Stimulated activated CD4-positive, alpha-beta T cell treated with anti-CD3 and anti-CD28 coated beads, Interleukin-2, amount 100 ng/mL, for 4 hours (primary cell): ENCODE data around the gene FUT7.
"Not testable (repeated sequence)": the region's sequence is repeated elsewhere in the genome, so short reads cannot be mapped to it uniquely, and the experiment has no call there.

Experiments used
- DNase-seq: peaks from one replicate; pipeline ENCODE4 v3.0.0-alpha.2; 2020; ENCODE audit warnings: low read depth

The FUT7 gene

GRCh38 chr9:137017791-137018497, 13.9 kb downstream of the FUT7 start:
- DNase-seq = no peak

DNA sequence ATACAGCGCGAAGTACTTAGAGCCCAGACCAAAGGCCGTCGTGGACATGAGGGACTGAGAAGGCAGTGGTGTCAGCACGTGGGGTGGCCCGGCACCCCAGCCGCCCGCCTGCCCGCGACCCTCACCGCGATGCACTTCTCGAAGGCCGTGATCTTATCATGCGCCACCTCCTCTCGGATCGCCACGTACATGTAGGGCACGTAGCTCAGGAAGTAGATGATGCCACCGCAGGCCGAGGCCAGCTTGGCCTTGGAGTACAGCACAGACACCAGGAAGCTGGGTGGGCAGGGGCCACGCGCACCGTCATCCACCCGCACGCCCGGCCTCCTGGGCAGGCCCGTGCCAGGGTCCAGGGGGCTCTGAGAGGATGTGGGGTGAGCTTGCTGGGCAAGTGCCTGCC, 14.8 kb downstream of the FUT7 start:
- no peak for DNase-seq

- no peak for DNase-seq
Observed at GRCh38 chr9:137016436-137016835, 15.5 kb downstream of the FUT7 start.

DNA sequence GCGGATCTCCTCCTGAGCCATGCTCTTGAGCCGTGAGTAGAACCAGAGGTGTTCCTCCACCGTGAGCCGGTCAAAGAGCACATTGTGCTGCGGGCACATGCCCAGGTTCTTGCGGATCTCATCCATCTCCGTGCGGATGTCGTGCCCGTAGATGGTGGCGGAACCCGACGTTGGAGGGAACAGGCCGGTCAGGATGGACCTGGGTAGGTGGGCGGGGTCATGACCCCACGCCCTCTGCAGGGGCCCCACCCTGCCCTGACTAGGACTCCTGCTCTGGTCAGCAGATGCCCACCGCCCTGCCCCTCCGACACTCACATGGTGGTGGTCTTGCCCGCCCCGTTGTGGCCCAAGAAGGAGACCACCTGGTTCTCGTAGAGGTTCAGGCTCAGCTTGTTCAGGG, 15.9 kb downstream of the FUT7 start:
- no peak for DNase-seq

DNA sequence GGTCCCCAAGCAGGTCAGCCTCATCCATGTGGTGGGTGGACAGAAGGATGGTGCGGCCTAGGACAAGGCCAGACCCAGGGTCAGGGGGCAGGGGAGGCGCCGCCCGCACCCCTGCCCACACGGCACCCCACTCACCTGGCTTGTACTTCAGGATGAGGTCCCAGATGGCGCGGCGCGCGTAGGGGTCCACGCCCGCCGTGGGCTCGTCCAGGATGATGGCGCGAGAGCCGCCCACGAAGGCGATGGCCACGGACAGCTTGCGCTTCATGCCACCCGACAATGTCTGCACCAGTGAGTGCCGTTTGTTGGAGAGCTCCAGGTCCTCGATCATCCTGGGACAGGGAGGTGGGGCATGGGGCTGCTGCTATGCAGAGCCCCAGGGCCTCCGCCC, 16.4 kb downstream of the FUT7 start:
- DNase-seq = no peak

DNA sequence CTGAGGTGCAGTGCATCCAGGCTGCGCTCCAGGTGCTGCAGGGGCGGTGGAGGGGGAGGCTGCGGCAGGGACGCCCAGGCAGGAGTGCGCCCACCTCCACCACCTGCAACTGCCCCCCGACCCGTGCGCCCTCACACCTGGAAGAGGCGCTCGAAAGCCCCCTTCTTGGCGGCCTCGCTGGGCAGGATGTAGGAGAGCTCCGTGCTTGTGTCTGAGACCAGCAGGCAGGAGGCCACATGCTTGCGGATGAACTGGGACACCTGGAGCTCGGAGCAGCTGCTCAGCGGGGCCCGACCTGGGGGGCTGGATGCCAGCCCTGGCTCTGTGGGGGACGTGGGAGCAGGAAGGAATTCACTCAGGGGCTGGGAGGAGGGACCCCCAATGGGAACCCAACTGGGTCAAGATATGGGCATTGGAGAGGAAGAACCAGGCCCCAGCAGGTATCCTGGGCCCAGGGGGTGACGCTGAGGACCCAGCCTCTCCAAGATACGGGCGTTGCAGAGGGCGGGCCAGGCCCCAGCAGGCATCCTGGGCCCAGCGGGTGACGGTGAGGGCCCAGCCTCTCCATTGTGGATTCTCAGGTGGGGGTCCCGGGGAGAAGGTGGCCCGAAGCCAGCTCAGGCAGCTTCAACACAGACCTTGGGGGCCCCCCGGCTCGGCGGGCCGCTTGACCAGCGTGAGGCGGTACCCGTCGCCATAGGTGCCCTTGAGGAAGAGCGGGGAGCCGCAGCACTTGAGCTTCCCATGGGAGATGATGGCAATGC, 16.9 kb downstream of the FUT7 start:
- no peak for DNase-seq

- DNase-seq = no peak
Observed at GRCh38 chr9:137014166-137014565, 17.7 kb downstream of the FUT7 start.

DNA sequence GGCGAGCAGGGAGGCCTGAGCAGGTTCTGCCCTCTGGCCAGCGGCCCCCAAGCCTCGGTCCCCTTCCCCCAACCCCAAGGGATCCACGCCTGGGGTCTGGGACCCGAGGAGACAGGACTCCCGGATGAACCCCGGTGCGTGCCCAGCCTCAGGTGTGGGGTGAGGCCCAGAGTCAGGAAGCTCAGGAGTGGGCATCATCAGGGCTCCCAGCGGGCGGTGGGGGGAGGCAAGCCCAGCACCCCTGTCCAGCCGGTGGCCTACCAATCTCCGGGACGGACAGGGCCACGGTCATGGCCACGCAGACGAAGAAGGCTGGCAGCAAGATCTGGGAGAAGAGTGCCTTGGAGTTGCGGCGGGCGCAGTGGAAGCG, 18.3 kb downstream of the FUT7 start:
- DNase-seq = no peak

DNA sequence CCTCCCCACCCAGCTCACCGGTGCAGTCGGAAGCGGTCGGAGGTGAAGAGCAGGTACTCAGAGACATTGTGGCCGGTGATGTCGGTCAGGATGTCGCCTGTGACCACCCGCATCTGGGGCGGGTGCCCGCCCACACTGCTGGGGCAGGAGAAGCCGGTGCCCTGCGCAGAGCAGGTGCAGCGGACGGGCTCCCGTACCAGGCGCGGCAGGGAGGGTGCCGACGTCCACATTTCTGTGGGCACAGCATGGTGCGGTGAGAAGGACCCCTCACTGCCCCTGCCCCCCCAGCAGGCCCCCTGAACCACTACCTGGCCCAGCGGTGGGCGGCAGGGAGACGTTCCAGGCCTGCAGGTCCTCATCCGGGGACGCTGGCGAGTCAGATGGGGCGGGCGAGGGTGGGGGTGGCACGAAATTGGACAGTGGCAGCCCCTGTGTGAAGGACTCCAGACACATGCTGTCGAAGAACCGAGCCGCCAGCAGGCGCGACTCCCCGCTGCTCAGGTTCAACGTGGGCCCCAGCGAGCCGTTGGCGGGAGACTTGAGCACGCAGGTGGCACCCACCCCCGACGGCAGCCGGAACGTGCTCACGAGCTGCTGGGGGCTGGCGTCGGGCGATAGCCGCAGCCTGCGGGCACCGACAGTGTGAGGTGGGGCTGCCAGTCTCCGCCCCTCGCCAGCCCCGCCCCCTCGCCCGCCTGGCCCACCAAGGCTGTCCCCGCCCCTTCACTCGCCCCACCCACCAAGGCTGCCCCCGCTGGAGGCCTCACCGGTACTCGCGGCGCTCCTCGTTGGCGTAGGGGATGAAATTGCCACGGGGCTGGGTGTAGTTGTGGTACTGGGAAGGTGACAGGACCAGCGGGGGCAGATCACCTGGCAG, 19.0 kb downstream of the FUT7 start:
- DNase-seq = no peak

DNA sequence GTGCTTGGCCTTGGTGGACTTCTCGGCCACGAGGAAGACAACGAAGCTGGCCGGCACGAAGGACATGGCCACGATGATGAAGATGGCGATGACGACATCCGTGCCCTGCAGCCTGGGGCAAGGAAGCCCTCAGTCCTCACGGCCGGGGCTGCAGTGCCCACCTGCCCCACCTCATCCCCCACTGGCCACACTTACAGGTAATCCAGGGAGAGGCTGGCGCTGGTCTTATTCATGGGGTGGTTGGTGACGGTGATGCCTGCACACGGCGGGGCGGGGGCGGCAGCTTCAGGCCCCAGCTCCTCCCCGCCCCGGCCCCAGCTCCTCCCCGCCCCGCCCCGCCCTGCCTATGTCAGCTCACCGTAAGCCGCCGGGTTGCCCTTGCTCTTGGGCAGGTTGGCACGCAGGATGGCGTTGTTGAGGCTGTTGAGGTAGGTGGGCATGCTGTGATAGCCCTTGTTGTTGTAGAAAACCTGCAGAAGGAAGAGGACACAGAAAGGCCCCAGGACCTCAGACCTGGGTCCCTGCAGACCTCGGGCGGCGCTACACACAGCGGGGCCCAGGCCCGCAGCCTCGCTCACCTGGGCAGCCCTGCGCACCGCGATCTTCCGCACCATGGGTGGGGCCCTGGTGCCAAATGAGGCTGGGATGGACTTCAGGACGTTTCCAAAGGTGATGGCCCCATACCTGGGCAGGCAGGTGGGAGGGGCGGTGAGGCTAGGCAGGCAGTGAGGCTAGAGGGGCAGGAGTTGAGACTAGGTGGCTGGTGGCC, 19.8 kb downstream of the FUT7 start:
- DNase-seq = no peak

DNA sequence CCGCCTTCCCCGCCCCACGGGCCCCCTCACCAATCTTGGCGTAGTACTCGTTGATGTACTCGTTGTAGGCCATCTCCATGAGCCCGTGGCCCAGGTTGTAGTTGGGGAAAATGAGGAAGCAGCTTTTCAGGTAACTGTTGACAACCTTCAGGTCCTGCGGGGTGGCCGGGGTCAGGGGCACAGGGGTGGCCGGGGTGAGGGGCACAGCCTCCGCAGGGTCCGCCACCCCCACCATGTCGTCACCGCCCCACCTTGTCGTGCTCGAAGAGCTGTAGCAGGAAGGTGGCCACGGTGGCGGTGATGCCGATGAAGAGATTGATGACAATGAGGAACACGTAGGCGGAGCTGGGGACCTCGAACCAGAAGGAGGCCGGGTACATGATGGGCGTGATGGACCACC, 20.7 kb downstream of the FUT7 start:
- no peak for DNase-seq

DNA sequence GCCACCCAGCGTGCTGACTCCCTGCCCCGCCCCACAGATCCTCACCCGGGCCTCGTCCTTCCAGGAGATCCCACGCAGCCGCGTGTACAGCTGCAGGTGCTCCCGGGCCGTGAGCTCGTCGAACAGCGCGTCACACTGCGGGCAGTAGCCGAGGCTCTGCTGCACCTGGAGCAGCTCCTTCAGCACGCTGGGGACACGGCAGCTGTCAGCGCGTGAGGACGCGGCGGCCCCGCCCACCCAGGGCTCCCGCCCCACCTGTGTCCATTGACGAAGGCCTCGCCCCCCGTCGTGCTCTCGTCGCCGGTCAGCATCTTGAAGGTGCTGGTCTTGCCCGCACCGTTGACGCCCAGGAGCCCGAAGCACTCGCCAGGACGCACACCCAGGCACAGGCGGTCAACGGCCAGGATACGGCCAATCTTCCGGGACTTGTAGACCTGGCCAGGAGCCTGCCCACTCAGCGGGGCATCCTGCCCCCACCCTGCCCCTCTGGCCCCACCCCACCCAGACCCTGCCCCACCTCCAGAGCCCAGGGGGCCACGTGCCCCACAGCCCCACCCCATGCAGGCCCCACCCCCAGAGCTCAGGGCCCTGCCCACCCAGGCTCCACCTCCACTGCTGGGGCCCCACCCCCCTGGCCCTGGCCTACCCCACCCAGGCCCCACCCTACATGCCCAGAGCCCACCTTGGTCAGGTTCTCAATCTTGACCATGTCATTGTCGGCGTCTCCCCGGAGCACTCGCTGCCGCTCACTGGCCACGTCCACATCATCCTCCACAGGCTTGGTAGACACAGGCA, 21.8 kb downstream of the FUT7 start:
- no peak for DNase-seq

- DNase-seq = no peak
Observed at GRCh38 chr9:137009217-137009616, 22.7 kb downstream of the FUT7 start.

DNA sequence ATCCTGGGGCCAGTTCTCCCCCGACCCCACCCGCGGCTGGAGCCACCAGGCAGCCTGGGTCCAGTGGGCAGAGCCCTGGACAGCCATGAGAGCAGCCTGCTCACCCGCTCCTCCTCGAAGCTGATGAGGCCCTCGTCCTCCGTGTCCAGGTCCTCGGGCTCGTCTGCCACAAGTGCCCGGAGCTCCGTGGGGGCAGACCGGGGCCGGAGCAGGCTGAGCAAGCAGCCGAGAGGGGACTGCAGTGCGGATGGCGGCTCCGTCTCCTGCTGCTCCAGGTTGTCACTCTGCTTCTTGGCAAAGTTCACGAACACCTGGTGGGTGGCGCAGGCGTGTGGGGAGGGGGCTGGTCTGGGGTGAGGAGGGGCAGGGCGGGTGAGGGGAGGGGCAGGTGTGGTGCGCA, 23.6 kb downstream of the FUT7 start:
- no peak for DNase-seq

DNA sequence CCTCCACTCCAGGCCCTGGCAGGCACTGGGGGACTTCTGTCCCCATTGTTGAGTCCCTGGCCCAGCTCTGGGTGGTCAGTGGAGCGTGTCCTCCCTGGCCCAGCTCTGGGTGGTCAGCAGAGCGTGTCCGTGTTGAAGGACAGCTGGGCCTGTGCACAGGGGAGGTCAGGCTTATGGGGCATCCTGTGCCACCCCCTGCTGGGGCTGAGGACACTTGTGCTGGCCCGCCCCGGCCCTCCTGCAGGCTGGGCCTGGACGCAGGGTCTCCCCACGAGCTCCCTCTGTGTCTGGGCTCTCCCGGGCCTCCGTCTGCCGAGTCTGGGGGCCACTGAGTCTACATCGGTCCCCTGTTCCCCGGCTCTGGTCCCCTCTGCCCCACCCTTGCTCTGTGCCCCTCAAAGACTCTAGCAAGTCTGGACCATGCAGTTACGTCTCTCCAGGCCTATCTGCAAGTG, 24.0 kb downstream of the FUT7 start:
- no peak for DNase-seq

DNA sequence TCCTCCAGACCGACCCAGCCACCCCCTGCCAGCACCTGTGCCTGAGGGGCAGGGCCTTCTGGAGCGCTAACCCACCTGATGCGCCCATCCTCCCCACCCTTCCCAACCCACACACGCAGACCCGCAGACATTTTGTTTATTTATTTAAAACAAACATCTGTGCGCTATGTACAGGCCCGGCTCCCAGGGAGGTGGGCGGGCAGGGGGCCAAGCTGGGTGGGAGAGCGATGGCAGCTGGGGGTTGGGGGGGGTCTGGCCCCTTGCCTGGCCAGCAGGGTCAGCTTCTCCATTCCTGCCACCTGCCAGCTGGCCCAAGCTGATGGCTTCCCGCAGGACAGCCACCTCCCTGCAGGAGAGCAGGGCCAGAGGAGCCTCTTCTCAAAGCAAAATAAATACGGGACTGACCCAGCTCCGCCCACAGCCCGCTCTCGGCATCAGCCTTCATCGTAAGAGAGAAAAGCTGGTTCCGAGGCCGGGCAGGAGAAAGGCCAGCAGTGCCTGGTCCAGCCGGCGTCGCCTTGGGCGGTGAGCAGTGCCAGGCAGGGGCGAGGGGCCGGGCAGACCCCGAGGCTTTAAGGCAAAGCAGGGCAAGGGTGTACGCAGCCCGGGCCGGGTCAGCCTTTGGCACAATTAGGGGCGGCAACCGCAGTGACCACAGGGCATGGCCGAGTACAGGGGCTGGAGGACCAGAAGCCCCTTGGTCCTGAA, 24.6 kb downstream of the FUT7 start:
- DNase-seq = no peak

DNA sequence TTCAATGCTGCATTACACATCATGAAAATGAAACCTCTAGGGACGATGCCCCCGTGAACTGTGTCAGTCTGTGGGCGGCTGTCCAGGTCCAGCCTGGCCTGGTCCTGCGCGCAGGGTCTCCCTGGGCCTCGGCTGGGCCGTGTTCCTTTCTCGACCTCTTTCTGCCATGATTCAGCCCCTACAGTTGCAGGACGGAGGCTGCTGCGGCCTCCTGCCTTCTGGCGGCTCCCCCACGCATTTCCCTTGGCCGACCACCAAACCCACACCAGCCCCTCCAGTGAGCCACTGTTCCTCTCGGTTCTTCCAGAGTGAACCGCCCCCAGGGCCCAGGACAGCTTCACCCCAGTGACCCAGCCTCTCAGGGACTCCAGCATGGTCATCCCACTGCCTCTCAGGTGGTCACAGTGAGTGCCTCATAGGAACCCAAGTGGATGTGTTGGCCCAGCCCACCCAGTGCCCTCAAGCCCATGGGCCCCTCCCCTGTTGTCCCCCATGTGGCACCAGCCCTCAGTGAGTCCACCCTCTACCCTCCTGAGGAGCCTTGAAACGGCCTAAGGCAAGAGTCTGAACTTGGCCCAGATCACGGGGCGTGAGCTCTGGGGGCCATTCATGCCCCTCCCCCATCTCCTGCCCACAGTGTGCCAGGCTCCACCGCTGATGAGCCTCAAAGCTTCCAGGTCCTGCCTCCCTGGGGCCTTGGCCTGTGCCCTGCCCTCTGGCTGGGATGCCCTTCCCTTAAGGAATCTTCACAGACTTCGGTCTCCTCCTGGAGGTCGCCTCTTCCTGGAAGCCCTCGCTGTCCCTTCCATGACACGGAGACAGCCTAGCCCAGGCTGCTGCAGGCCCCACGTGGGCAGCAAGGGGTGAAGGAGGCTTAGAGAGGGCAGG, 25.5 kb downstream of the FUT7 start:
- no peak for DNase-seq

GRCh38 chr9:137004285-137004684, 27.6 kb downstream of the FUT7 start:
- DNase-seq = not testable (repeated sequence)

- DNase-seq = no peak
Observed at GRCh38 chr9:137002646-137003041, 29.2 kb downstream of the FUT7 start.
